A673 (cell line): ENCODE results near the gene ST7. TPM values are rescaled to one million over a fixed set of nuclear protein-coding genes. Genes with fewer than 3 reads are reported as not detected.

Experiments
- BruUV-seq: library from RNA; stranded (reverse); fragments of 400-500 nt; replicated peaks from 2 replicates; lab custom pipeline; 2021; lab: Mats Ljungman, UMichigan
- CTCF ChIA-PET: fragments of 300-600 bp; sonication (Branson Sonifier 250); formaldehyde crosslinking; loops from one replicate; lab custom pipeline; 2022; ENCODE audit warnings: antibody characterized with exemption; lab: Charles Lee
- POLR2A ChIA-PET: fragments of 300-600 bp; sonication (Branson Sonifier 250); formaldehyde crosslinking; loops from one replicate; lab custom pipeline; 2022; ENCODE audit warnings: antibody characterized with exemption; ENCODE audit not compliant: low non-redundant PET; lab: Charles Lee
- DNase-seq: peaks from one replicate; pipeline ENCODE4 v3.0.0-alpha.2; 2015; ENCODE audit warnings: low spot score
- H3K27ac ChIP-seq: fragments of 200-600 bp; sonication (generic); 2 replicates; pipeline ENCODE4 v1.5.1; 2016; ENCODE audit warnings: mixed run types, low read depth, mild to moderate bottlenecking, mixed read lengths, antibody characterized with exemption, low read length; ENCODE audit not compliant: poor library complexity, severe bottlenecking
- H3K27me3 ChIP-seq: fragments of 200-600 bp; sonication (generic); replicated peaks from 2 replicates; pipeline ENCODE4 v1.6.1; 2017; ENCODE audit warnings: mixed run types, low read depth, mild to moderate bottlenecking, mixed read lengths, antibody characterized with exemption, low read length; ENCODE audit not compliant: insufficient read depth, poor library complexity
- H3K36me3 ChIP-seq: fragments of 200-600 bp; sonication (generic); 2 replicates; pipeline ENCODE4 v1.6.1; 2016; ENCODE audit warnings: mixed run types, mild to moderate bottlenecking, mixed read lengths, antibody characterized with exemption, low read length; ENCODE audit not compliant: insufficient read depth, poor library complexity, severe bottlenecking
- H3K4me1 ChIP-seq: fragments of 200-600 bp; sonication (generic); 2 replicates; pipeline ENCODE4 v1.6.1; 2017; ENCODE audit warnings: mixed run types, mild to moderate bottlenecking, mixed read lengths, antibody characterized with exemption, low read length; ENCODE audit not compliant: insufficient read depth, poor library complexity, severe bottlenecking
- H3K4me3 ChIP-seq: fragments of 200-600 bp; sonication (generic); 2 replicates; pipeline ENCODE4 v1.5.1; 2016; ENCODE audit warnings: low read depth, mixed run types, mild to moderate bottlenecking, mixed read lengths, low read length; ENCODE audit not compliant: poor library complexity, severe bottlenecking
- H3K9me3 ChIP-seq: fragments of 200-600 bp; sonication (generic); 2 replicates; pipeline ENCODE4 v1.6.1; 2016; ENCODE audit warnings: mixed run types, low read depth, mild to moderate bottlenecking, mixed read lengths, antibody characterized with exemption, low read length; ENCODE audit not compliant: poor library complexity, severe bottlenecking
- EZH2 ChIP-seq: fragments of 200-600 bp; sonication (generic); IDR thresholded peaks from 2 replicates; pipeline ENCODE4 v1.6.1; 2017; ENCODE audit warnings: borderline replicate concordance, low read depth, mild to moderate bottlenecking, mixed read lengths, antibody characterized with exemption, low read length; ENCODE audit not compliant: poor library complexity, severe bottlenecking
- intact Hi-C: fragments of 100-400 bp; cut with micrococcal nuclease; formaldehyde crosslinking; loops from one replicate; pipeline ENCODE4 v1.10.0; 2022; ENCODE audit not compliant: unreplicated experiment
- total RNA-seq: library from RNA; stranded (reverse); gene quantifications from 2 replicates; pipeline ENCODE4 v1.2.3, GENCODE V29; 2021
- TF ChIP-seq, protein P1 (sequence below): fragments of 300-800, 200-600 bp; sonication (generic); conservative IDR thresholded peaks from 2 replicates; pipeline ENCODE4 v1.5.1; 2017; ENCODE audit warnings: low read depth, mild to moderate bottlenecking, antibody characterized with exemption, low read length, moderate library complexity, mixed read lengths

The ST7 gene
- total RNA-seq, 1 experiment from 2014 or later = 24.3 TPM

DNA sequence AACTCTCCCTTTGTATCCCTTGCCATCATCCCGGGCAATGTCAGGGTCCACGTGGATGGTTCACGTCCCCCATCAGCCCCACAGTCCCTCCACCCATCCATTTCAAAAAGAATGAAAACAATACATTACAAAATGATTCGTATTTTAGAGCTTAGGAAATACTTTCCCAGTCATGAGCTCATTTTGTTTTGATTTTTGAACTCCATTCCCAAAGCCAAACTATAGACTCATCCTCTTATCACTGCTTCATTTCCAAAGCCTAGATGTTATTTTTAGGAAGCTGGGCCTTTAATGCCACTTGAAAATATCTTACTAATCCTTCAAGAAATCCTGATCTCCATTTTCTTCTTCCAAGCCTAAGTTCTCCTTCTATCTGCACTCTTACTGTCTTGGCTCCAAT is 297.5 kb downstream of the ST7 start:
- intact Hi-C loops = no loop called here
- no peak for TF ChIP-seq EZH2
- TF ChIP-seq, protein P1, sequence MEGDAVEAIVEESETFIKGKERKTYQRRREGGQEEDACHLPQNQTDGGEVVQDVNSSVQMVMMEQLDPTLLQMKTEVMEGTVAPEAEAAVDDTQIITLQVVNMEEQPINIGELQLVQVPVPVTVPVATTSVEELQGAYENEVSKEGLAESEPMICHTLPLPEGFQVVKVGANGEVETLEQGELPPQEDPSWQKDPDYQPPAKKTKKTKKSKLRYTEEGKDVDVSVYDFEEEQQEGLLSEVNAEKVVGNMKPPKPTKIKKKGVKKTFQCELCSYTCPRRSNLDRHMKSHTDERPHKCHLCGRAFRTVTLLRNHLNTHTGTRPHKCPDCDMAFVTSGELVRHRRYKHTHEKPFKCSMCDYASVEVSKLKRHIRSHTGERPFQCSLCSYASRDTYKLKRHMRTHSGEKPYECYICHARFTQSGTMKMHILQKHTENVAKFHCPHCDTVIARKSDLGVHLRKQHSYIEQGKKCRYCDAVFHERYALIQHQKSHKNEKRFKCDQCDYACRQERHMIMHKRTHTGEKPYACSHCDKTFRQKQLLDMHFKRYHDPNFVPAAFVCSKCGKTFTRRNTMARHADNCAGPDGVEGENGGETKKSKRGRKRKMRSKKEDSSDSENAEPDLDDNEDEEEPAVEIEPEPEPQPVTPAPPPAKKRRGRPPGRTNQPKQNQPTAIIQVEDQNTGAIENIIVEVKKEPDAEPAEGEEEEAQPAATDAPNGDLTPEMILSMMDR = no peak
- H3K27me3 ChIP-seq = no peaks in the 10 kb centered on the region
- H3K4me3 ChIP-seq = no peak overlapping the region
- no peak overlapping the region for H3K27ac ChIP-seq
- no TSS peak for BruUV-seq
- no peak for DNase-seq
- no peaks in the 10 kb centered on the region for H3K36me3 ChIP-seq
- H3K9me3 ChIP-seq = no peaks in the 10 kb centered on the region
- ChIA-PET CTCF (no interaction called here), POLR2A (no interaction called here)
- no peaks in the 10 kb centered on the region for H3K4me1 ChIP-seq

DNA sequence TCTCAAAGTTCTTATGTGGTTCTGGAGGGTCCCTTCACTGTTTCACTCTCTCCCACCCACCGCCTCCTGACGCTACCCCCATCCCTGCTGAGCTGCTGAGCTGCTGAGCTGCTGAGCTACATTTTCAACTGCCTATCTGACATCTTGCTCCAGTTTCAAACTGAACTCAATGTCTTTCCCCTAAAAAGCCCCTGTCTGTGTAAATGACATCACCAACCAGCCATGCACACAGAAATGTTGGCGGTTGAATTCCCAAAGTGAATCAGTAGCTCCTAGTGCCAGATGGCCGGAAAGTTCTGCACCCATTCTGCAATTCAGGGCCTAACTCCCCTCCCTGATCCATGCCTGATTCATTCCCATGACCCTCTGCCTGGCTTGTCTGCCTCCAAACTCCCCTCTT is 298.4 kb downstream of the ST7 start:
- DNase-seq = no peak
- no peaks in the 10 kb centered on the region for H3K36me3 ChIP-seq
- no TSS peak for BruUV-seq
- H3K4me3 ChIP-seq = no peak overlapping the region
- intact Hi-C loops = no loop called here
- H3K4me1 ChIP-seq = no peaks in the 10 kb centered on the region
- CTCF ChIA-PET = no interaction called here
- POLR2A ChIA-PET = no interaction called here
- H3K27me3 ChIP-seq = no peaks in the 10 kb centered on the region
- H3K27ac ChIP-seq = no peak overlapping the region
- H3K9me3 ChIP-seq = no peaks in the 10 kb centered on the region
- no peak for TF ChIP-seq EZH2
- TF ChIP-seq, protein P1 = no peak

DNA sequence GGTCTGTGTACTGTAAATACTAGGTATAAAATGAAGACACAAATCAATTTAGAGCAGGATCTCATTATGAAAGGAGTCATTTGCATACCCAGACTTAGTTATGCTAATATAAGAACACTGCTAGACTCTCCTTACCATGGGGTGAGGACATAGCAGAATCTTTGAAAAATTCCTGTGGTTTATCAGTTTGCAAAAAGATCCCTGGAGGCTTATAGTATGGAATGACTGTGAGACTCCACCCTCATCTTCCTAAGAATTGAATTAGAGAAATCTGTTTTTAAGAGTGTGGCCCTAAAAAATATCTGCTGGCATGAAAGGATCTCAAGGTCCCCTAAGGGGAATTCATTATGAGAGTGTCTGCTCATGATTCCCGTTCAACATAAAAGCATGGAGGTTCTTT is 306.3 kb downstream of the ST7 start:
- Histone ChIP-seq H3K9me3 (no peaks in the 10 kb centered on the region), H3K4me3 (no peak overlapping the region), H3K4me1 (no peaks in the 10 kb centered on the region), H3K27ac (no peak overlapping the region), H3K36me3 (no peaks in the 10 kb centered on the region), H3K27me3 (peaks cover 9% of the 10 kb centered on the region)
- CTCF ChIA-PET = no interaction called here
- no peak for DNase-seq
- BruUV-seq = no TSS peak
- POLR2A ChIA-PET = interaction anchor here (0.6 kb wide), 1 partner anchor 115 kb away, joined by 11 read pairs; no protein-coding TSS in a partner anchor
- intact Hi-C loops = no loop called here
- TF ChIP-seq, protein P1 = no peak
- TF ChIP-seq EZH2 = no peak
